Heart left ventricle (tissue), 13 donors: ENCODE results near the gene SLC35G2.

Source experiments
- CTCF ChIP-seq, 12 donors: fragments of 200-600 bp; sonication (generic) in 4 of 12; IDR thresholded peaks; one replicate each; pipeline versions ENCODE4 v1.5.0 to v1.8.0; 2018 to 2022; ENCODE audit warnings: antibody characterized with exemption in 12 of 12, mild to moderate bottlenecking in 5 of 12
- POLR2A ChIP-seq, 2 donors: fragments of 450-650 bp; IDR thresholded peaks; one replicate each; pipeline ENCODE4 v1.6.1; 2017; ENCODE audit warnings: antibody characterized with exemption in 2 of 2, mild to moderate bottlenecking in 2 of 2, moderate library complexity in 2 of 2
- donor health status: ischemic (EF 13 %, LVEDD 7.1; RV severe dilation, severe dysfunction).
- donor health status: DM: no; HTN: yes; CAD: no.
- donor health status: DM: no; HTN: no; CAD: no.
- donor health status: ischemic (EF 25% LVEDD 6.9; RV normal size, moderate dysfunction).
- donor health status: ischemic (EF 25% LVEDD 5.7; RV mildly dilated, moderate dysfunction).
- donor health status: ischemic (EF 35%, LVEDD 5.7; RV mildly dilated, moderate dysfunction).
- donor health status: nonischemic (EF 11% LVEDD 7.7; RV severe dilation, severe dysfunction).
- donor health status: DM: yes; HTN: yes; CAD: no.
- donor health status: PGD.
- donor health status: ischemic (EF 29% LVEDD 5.4; RV normal size, mild dysfunction).
- donor health status: nonischemic (EF 23%, LVEDD 6.1; RV moderate dilation, normal function).

GRCh38 chr3:136889947-136890346 lies 71.0 kb downstream of the SLC35G2 start:
- TF ChIP-seq POLR2A (IDR thresholded peaks at IDR 0.05) = no peak
- no peak for TF ChIP-seq CTCF (IDR thresholded peaks at IDR 0.05)
